Panc1 (cell line): ENCODE measurements around the gene PTPRA.

Experiments used
- POLR2AphosphoS5 ChIP-seq: IDR thresholded peaks from 2 replicates; pipeline ENCODE4 v1.6.1; 2012; ENCODE audit warnings: mild to moderate bottlenecking, low read depth, low read length, moderate library complexity
- SIN3A ChIP-seq: IDR thresholded peaks from 2 replicates; pipeline ENCODE4 v1.6.1; 2012; ENCODE audit warnings: low read depth, mild to moderate bottlenecking, low read length, moderate library complexity, borderline replicate concordance; ENCODE audit not compliant: insufficient read depth
- TCF7L2 ChIP-seq: IDR thresholded peaks from 2 replicates; pipeline ENCODE4 v1.6.1; 2011; ENCODE audit warnings: mild to moderate bottlenecking, low read depth, low read length, inconsistent platforms
- TF ChIP-seq, protein P1 (sequence below): fragments of 450-650 bp; IDR thresholded peaks from 2 replicates; pipeline ENCODE4 v1.5.1; 2017; ENCODE audit warnings: mild to moderate bottlenecking
- TF ChIP-seq, protein P2 (sequence below), 2 experiments: IDR thresholded peaks; 2 replicates each; pipeline ENCODE4 v1.6.1; 2011 to 2012; ENCODE audit warnings: low read depth in 2 of 2, control low read depth in 1 of 2, low read length in 1 of 2, mild to moderate bottlenecking in 1 of 2, moderate library complexity in 1 of 2; ENCODE audit not compliant: insufficient read depth in 1 of 2

DNA sequence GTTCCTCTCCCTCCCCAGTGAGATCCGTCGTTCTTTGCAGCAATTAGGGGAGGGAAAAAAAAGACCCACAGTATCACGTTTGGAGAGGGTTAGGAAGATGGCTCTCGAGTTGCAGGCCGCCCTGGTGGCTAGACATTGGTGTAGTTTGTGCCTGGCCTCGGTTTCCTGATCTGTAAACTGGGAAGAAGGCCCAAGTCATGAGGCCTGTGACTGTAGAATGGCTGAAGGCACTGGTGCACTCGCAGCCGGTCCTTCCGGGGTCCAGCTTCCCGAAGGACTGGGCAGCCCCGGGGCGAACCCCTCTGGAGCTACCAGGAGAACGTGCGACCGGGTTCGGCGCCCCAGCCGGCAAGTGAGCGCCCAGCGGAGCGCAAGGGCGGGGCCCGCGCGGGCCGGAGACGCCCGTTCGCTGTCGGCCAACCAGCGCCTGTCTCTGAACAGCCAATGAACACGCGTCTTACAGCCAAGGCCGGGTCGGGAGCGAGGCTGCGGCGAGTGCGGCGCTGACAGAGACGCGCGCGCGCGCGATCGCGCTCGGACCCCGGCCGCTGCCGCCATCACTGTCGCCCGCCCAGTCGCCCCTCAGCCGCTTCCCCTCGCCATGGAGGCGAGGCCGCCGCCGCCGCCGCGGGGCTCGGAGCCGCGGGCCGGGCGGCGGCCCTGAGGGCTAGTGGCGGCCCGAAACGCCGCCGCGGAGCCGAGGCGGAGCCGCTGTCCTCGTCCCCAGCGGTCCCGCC, at the start of gene PTPRA:
- TF ChIP-seq, protein P1, sequence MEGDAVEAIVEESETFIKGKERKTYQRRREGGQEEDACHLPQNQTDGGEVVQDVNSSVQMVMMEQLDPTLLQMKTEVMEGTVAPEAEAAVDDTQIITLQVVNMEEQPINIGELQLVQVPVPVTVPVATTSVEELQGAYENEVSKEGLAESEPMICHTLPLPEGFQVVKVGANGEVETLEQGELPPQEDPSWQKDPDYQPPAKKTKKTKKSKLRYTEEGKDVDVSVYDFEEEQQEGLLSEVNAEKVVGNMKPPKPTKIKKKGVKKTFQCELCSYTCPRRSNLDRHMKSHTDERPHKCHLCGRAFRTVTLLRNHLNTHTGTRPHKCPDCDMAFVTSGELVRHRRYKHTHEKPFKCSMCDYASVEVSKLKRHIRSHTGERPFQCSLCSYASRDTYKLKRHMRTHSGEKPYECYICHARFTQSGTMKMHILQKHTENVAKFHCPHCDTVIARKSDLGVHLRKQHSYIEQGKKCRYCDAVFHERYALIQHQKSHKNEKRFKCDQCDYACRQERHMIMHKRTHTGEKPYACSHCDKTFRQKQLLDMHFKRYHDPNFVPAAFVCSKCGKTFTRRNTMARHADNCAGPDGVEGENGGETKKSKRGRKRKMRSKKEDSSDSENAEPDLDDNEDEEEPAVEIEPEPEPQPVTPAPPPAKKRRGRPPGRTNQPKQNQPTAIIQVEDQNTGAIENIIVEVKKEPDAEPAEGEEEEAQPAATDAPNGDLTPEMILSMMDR: no peak
- TF ChIP-seq, protein P2, sequence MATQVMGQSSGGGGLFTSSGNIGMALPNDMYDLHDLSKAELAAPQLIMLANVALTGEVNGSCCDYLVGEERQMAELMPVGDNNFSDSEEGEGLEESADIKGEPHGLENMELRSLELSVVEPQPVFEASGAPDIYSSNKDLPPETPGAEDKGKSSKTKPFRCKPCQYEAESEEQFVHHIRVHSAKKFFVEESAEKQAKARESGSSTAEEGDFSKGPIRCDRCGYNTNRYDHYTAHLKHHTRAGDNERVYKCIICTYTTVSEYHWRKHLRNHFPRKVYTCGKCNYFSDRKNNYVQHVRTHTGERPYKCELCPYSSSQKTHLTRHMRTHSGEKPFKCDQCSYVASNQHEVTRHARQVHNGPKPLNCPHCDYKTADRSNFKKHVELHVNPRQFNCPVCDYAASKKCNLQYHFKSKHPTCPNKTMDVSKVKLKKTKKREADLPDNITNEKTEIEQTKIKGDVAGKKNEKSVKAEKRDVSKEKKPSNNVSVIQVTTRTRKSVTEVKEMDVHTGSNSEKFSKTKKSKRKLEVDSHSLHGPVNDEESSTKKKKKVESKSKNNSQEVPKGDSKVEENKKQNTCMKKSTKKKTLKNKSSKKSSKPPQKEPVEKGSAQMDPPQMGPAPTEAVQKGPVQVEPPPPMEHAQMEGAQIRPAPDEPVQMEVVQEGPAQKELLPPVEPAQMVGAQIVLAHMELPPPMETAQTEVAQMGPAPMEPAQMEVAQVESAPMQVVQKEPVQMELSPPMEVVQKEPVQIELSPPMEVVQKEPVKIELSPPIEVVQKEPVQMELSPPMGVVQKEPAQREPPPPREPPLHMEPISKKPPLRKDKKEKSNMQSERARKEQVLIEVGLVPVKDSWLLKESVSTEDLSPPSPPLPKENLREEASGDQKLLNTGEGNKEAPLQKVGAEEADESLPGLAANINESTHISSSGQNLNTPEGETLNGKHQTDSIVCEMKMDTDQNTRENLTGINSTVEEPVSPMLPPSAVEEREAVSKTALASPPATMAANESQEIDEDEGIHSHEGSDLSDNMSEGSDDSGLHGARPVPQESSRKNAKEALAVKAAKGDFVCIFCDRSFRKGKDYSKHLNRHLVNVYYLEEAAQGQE (IDR thresholded peaks at IDR 0.05; ENCODE audit: insufficient read depth in 1 of 2, low read depth in 2 of 2, low read length in 1 of 2): no peak; a peak in 1 of 4 replicates
- TF ChIP-seq TCF7L2 (no peak), POLR2AphosphoS5 (peak; percentile 98), SIN3A (0 out of 2 replicates have a peak, but pooled peaks have one; percentile 79)
